Activated CD8-positive, alpha-beta T cell treated with anti-CD3 and anti-CD28 coated beads for 36 hours (primary cell): Measurements from ENCODE around the gene SLC4A8. TPM values are rescaled to one million over a fixed set of nuclear protein-coding genes. Genes with fewer than 3 reads are reported as not detected.

Experiments
- ATAC-seq: fragments of 200-7000 bp; cut with Tn5 transposase; one replicate; pipeline ENCODE4 v1.10.0; 2021; ENCODE audit warnings: mild to moderate bottlenecking, moderate library complexity
- CTCF ChIA-PET: fragments of 350-600 bp; sonication (Branson Sonifier 250); formaldehyde crosslinking; loops from one replicate; lab custom pipeline; 2021; ENCODE audit warnings: antibody characterized with exemption; lab: Charles Lee
- POLR2A ChIA-PET: fragments of 350-600 bp; sonication (Branson Sonifier 250); formaldehyde crosslinking; loops from one replicate; lab custom pipeline; 2021; ENCODE audit warnings: antibody characterized with exemption; lab: Charles Lee
- DNase-seq: peaks from one replicate; pipeline ENCODE4 v3.0.0-alpha.2; 2020
- H3K27ac Mint-ChIP-seq: one replicate; pipeline ENCODE4 v1.8.0; 2021; ENCODE audit warnings: mild to moderate bottlenecking, mixed read lengths
- H3K27me3 Mint-ChIP-seq: one replicate; pipeline ENCODE4 v1.8.0; 2021; ENCODE audit warnings: mixed read lengths
- H3K36me3 Mint-ChIP-seq: one replicate; pipeline ENCODE4 v1.8.0; 2021; ENCODE audit warnings: low read depth, mixed read lengths
- H3K4me1 Mint-ChIP-seq: one replicate; pipeline ENCODE4 v1.8.0; 2021; ENCODE audit warnings: low read depth, mixed read lengths
- H3K4me3 Mint-ChIP-seq: one replicate; pipeline ENCODE4 v1.8.0; 2021; ENCODE audit warnings: mild to moderate bottlenecking, moderate library complexity, mixed read lengths
- H3K9me3 Mint-ChIP-seq: one replicate; pipeline ENCODE4 v1.8.0; 2021; ENCODE audit warnings: mixed read lengths
- CTCF ChIP-seq: fragments of 200-600 bp; IDR thresholded peaks from one replicate; pipeline ENCODE4 v1.8.0; 2022; ENCODE audit warnings: antibody characterized with exemption, mild to moderate bottlenecking
- intact Hi-C: fragments of 100-400 bp; cut with micrococcal nuclease; formaldehyde crosslinking; loops from one replicate; pipeline ENCODE4 v1.10.0; 2022
- total RNA-seq, 2 experiments: library from RNA; stranded (reverse); gene quantifications; one replicate each; pipeline ENCODE4 v1.2.3, GENCODE V29; 2021

Gene SLC4A8
- total RNA-seq, 2 experiments from 2014 or later, result 1.1 to 2.7 TPM

DNA sequence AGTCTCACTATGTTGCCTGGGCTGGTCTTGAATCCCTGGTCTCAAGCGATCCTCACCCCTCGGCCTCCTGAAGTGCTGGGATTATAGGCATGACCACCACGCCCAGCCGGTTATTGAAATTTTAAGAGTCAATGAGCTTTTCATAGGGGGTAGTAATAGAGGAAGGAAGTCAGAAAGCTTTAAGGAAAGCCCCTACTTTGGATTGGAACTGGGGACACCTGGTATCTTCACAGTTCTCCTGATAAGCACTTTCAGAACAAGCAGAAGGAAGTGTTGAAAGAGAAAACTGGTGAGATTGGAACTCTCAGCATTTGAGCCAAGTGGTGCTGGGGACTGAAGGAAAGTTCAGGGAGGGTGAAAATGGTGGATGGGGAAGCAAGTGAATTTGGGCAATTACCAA is 5.1 kb downstream of the SLC4A8 start:
- CTCF ChIA-PET, result interaction anchor here (0.6 to 1.4 kb wide), 3 partner anchors 9 to 395 kb away, joined by 3 to 5 read pairs (median 3); no protein-coding TSS in a partner anchor
- no peak for TF ChIP-seq CTCF

GRCh38 chr12:51430196-51430895 is 5.7 kb downstream of the SLC4A8 start:
- ATAC-seq (no peak), DNase-seq (no peak)
- Mint-ChIP-seq H3K27me3 (no peaks in the 10 kb centered on the region), H3K4me3 (no peak overlapping the region), H3K27ac (no peak overlapping the region), H3K36me3 (no peaks in the 10 kb centered on the region), H3K4me1 (no peaks in the 10 kb centered on the region), H3K9me3 (no peaks in the 10 kb centered on the region)
- ChIA-PET POLR2A (no interaction called here), CTCF (interaction anchor here (0.6 to 1.8 kb wide), 5 partner anchors 9 to 395 kb away, joined by 3 to 5 read pairs (median 4); no protein-coding TSS in a partner anchor)
- intact Hi-C loops, result no loop called here
- TF ChIP-seq CTCF, result no peak

More for the DNA sequence above, 5.1 kb downstream of the SLC4A8 start:
- H3K27me3 Mint-ChIP-seq, result no peaks in the 10 kb centered on the region
- no peak overlapping the region for H3K4me3 Mint-ChIP-seq
- POLR2A ChIA-PET, result no interaction called here
- ATAC-seq, result no peak
- no peaks in the 10 kb centered on the region for H3K9me3 Mint-ChIP-seq
- intact Hi-C loops, result no loop called here
- no peak overlapping the region for H3K27ac Mint-ChIP-seq
- H3K36me3 Mint-ChIP-seq, result no peaks in the 10 kb centered on the region
- H3K4me1 Mint-ChIP-seq, result peaks cover 2% of the 10 kb centered on the region
- no peak for DNase-seq

DNA sequence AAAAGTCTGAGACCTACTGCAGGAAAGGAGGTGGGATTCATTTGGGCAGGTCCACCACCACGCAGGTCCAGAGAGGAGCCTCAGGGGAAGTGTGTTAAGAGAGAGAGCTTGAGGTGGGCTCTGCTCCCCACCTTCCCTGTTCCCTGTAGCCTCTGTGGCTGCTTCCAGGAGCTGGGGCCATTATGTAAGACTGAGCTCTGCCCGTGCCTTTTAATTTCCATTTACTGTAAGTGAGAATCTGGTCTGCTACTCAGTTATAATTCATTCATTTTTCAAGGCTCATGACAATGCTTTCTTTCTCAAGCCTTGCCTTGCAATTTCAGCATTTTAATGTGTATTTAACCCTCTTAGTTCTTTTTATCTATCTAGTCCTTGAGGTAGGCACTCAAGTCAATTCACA is 8.3 kb downstream of the SLC4A8 start:
- no peak for ATAC-seq

GRCh38 chr12:51434305-51434704 is 9.7 kb downstream of the SLC4A8 start:
- POLR2A ChIA-PET, result no interaction called here
- no peak overlapping the region for H3K27ac Mint-ChIP-seq
- no peaks in the 10 kb centered on the region for H3K9me3 Mint-ChIP-seq

More for the DNA sequence above, 8.3 kb downstream of the SLC4A8 start:
- intact Hi-C loops, result no loop called here
- CTCF ChIA-PET, result interaction anchor here (2.1 to 2.4 kb wide), 2 partner anchors 12 to 100 kb away, joined by 9 to 11 read pairs; no protein-coding TSS in a partner anchor
- Mint-ChIP-seq H3K27ac (no peak overlapping the region), H3K9me3 (no peaks in the 10 kb centered on the region), H3K4me1 (no peaks in the 10 kb centered on the region), H3K4me3 (no peak overlapping the region), H3K36me3 (no peaks in the 10 kb centered on the region), H3K27me3 (no peaks in the 10 kb centered on the region)
- TF ChIP-seq CTCF, result no peak
- no peak for DNase-seq
- POLR2A ChIA-PET, result interaction anchor here (1.1 kb wide), 1 partner anchor 63 kb away, joined by 3 read pairs; no protein-coding TSS in a partner anchor

More at GRCh38 chr12:51434305-51434704, 9.7 kb downstream of the SLC4A8 start:
- CTCF ChIA-PET, result no interaction called here
- Mint-ChIP-seq H3K4me3 (no peak overlapping the region), H3K4me1 (peaks cover 1% of the 10 kb centered on the region), H3K27me3 (no peaks in the 10 kb centered on the region), H3K36me3 (no peaks in the 10 kb centered on the region)
- DNase-seq (no peak), ATAC-seq (no peak)
- TF ChIP-seq CTCF, result no peak
- intact Hi-C loops, result no loop called here
